ENCODE results near the gene ZC3H4. TPM values are rescaled to one million over a fixed set of nuclear protein-coding genes. Genes with fewer than 3 reads are reported as not detected.

ZC3H4 gene
- total and polyA plus RNA-seq, 9 of the 15 experiments (the other 6 are each of a cell fraction or from before 2014, with no cell fraction given) = 2.2 to 75.6 (median 18.3) TPM

GRCh38 chr19:47099576-47100050 lies 14.0 kb downstream of the ZC3H4 start (continued):
- TF ChIP-seq ZBTB17 (CRISPR knock-in tag; IDR thresholded peaks at IDR 0.05) (no peak), ZNF165 (CRISPR knock-in tag; IDR thresholded peaks at IDR 0.05; ENCODE audit: borderline replicate concordance) (no peak), TCF3 (CRISPR knock-in tag; IDR thresholded peaks at IDR 0.05) (peak; percentile 67), SP2 (IDR thresholded peaks at IDR 0.05; ENCODE audit: extremely low read depth, low read depth, low read length, poor library complexity, severe bottlenecking) (no peak), MCM2 (IDR thresholded peaks at IDR 0.05; ENCODE audit: low read depth) (no peak), RERE (CRISPR knock-in tag; IDR thresholded peaks at IDR 0.05; ENCODE audit: borderline replicate concordance) (no peak), SMARCA5 (IDR thresholded peaks at IDR 0.05) (no peak)
